HepG2 (cell line): ENCODE measurements around the gene LTBR.

Source experiments
- ELF1 ChIP-seq: sonication (generic); formaldehyde crosslinking; IDR thresholded peaks from 2 replicates; pipeline ENCODE4 v1.4.0; 2020; ENCODE audit warnings: missing genetic modification reagents
- ETS1 ChIP-seq: sonication (generic); formaldehyde crosslinking; IDR thresholded peaks from 2 replicates; pipeline ENCODE4 v1.4.0; 2020; ENCODE audit warnings: missing genetic modification reagents
- HNF4A ChIP-seq: sonication (generic); formaldehyde crosslinking; IDR thresholded peaks from 2 replicates; pipeline ENCODE4 v1.4.0; 2020; ENCODE audit warnings: missing genetic modification reagents
- NR3C1 ChIP-seq: sonication (generic); formaldehyde crosslinking; IDR thresholded peaks from 2 replicates; pipeline ENCODE4 v1.4.0; 2020; ENCODE audit warnings: missing genetic modification reagents
- RXRA ChIP-seq: sonication (generic); formaldehyde crosslinking; IDR thresholded peaks from 2 replicates; pipeline ENCODE4 v1.5.1; 2020; ENCODE audit warnings: missing genetic modification reagents
- SNRNP70 ChIP-seq: fragments of 200-400 bp; formaldehyde crosslinking; IDR thresholded peaks from 2 replicates; pipeline ENCODE4 v1.6.1; 2017; ENCODE audit warnings: mild to moderate bottlenecking, low read depth, low read length, moderate library complexity
- SRSF1 ChIP-seq: fragments of 200-400 bp; formaldehyde crosslinking; optimal IDR thresholded peaks from 2 replicates; pipeline ENCODE3; 2017; ENCODE audit warnings: mild to moderate bottlenecking, low read depth, low read length, moderate library complexity
- ZFP36L1 ChIP-seq: sonication (generic); formaldehyde crosslinking; IDR thresholded peaks from 2 replicates; pipeline ENCODE4 v1.8.0; 2022; ENCODE audit warnings: mild to moderate bottlenecking, missing genetic modification reagents, moderate library complexity
- ZFP37 ChIP-seq: sonication (generic); formaldehyde crosslinking; IDR thresholded peaks from 2 replicates; pipeline ENCODE4 v1.4.0; 2020; ENCODE audit warnings: missing genetic modification reagents, borderline replicate concordance
- ZNF10 ChIP-seq: sonication (generic); formaldehyde crosslinking; IDR thresholded peaks from 2 replicates; pipeline ENCODE4 v1.4.0; 2020; ENCODE audit warnings: mild to moderate bottlenecking, low read depth, missing genetic modification reagents, borderline replicate concordance
- ZNF24 ChIP-seq: fragments of 450-650 bp; IDR thresholded peaks from 2 replicates; pipeline ENCODE4 v1.6.1; 2017; ENCODE audit warnings: antibody characterized with exemption, mild to moderate bottlenecking
- TF ChIP-seq, protein P1 (sequence below): sonication (generic); formaldehyde crosslinking; IDR thresholded peaks from 2 replicates; pipeline ENCODE4 v1.5.0; 2020; ENCODE audit warnings: mild to moderate bottlenecking, missing genetic modification reagents, moderate library complexity

DNA sequence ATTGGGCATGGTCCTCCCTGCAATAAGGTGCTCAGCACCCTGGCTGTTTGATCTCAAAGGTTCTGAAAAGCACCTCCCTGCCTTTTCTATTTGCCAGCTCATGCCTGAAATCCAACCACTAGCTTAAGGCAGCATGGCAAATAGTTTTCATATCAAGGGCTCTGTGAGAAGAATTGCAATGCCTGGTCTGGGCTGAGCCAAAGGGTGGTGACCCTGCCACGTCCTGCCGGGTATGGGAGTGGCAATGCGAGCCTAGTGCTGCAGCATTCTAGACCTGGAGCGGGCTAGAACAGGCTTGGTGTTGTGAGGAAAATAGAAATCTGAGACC is 6.3 kb upstream of the LTBR start:
- no peak for TF ChIP-seq ELF1 (CRISPR knock-in tag)
- TF ChIP-seq, protein P1, sequence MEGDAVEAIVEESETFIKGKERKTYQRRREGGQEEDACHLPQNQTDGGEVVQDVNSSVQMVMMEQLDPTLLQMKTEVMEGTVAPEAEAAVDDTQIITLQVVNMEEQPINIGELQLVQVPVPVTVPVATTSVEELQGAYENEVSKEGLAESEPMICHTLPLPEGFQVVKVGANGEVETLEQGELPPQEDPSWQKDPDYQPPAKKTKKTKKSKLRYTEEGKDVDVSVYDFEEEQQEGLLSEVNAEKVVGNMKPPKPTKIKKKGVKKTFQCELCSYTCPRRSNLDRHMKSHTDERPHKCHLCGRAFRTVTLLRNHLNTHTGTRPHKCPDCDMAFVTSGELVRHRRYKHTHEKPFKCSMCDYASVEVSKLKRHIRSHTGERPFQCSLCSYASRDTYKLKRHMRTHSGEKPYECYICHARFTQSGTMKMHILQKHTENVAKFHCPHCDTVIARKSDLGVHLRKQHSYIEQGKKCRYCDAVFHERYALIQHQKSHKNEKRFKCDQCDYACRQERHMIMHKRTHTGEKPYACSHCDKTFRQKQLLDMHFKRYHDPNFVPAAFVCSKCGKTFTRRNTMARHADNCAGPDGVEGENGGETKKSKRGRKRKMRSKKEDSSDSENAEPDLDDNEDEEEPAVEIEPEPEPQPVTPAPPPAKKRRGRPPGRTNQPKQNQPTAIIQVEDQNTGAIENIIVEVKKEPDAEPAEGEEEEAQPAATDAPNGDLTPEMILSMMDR: no peak
- no peak for TF ChIP-seq ZFP36L1 (CRISPR knock-in tag)
- no peak for TF ChIP-seq SNRNP70
- no peak for TF ChIP-seq ETS1 (CRISPR knock-in tag)
- no peak for TF ChIP-seq ZNF10 (CRISPR knock-in tag)
- no peak for TF ChIP-seq SRSF1
- no peak for TF ChIP-seq RXRA
- no peak for TF ChIP-seq ZFP37 (CRISPR knock-in tag)
- TF ChIP-seq HNF4A (CRISPR knock-in tag): peak; percentile 43; the same call in 1 of the 2 replicates
- TF ChIP-seq ZNF24: no peak
- no peak for TF ChIP-seq NR3C1 (CRISPR knock-in tag)
